Activated gamma-delta T cell treated with anti-CD3 and anti-CD28 coated beads, Interleukin-2, amount 50 U/mL, for 16 hours (primary cell): ENCODE results near the gene CNTNAP3B.
"Not testable (repeated sequence)": the region's sequence is repeated elsewhere in the genome, so short reads cannot be mapped to it uniquely, and the experiment has no call there.

Experiments used
- DNase-seq: peaks from one replicate; pipeline ENCODE4 v3.0.0-alpha.2; 2020; ENCODE audit warnings: low read depth

Gene CNTNAP3B

DNA sequence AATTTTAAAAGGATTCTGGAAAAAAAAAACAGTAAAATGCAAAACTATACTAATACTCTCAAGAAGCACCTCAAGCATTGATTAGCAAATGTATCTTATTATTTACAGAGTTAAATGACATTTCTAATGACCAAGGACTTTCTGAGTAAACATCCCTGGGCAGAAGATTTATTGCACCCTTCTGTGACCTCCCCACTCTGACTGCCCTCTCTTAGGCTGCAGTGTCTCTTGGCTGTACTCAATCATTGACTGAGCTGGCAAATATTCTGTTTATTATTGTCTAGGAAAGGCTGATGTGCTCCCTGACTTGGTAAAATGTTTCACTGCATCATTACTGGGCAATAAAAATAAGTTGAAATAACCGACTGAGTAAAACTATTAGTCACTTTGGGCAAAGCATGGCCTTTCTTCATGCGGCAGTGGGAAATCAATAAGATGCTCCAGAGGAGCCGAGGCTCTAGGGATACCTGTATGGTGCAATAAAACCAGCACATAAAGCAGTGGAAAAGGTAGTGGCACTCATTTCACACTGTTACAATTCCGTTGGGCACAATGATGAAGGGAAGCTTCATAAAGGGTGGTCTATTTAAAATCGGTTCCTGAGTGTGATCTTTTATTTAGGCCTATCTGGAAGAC is 151.1 kb downstream of the CNTNAP3B start:
- DNase-seq = not testable (repeated sequence)

DNA sequence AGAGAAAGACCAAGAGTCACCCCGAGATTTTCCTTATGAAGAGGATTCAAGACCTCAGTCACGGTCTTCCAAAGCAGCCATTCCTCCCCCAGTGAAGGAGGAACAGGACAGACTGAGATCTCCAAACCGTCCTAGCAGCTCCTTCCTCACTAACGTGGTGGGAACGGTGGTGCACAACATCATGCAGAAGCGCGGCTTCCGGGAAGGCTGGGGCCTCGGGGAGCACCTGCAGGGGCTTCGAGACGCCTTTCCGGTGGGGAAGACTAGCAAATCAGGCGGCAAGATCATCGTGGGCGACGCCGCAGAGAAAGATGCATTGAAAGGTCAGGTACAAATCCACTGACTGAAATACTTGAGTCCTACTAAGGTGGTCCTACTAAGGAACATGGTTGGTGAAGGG is 154.3 kb downstream of the CNTNAP3B start:
- DNase-seq = not testable (repeated sequence)

DNA sequence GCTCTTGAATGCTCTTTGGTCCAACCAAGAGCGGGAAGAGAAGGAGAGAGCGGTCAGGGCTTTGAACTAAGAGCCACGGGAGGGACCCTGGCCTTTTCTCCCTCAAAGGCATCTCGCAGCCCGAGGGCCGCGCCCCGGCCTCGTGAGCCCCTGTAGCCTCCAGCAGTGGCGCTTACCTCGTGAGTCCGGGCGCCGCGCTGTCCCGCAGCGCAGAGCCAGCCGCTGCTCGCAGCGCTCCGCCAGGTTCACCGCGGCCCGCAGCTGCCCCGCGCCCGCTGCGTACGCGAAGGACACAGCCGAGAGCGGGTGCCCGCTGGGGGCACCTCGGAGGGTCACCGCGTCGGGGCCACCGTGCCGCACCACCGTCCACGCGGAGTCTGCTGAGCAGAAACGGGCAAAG is 176.2 kb downstream of the CNTNAP3B start:
- DNase-seq = not testable (repeated sequence)

DNA sequence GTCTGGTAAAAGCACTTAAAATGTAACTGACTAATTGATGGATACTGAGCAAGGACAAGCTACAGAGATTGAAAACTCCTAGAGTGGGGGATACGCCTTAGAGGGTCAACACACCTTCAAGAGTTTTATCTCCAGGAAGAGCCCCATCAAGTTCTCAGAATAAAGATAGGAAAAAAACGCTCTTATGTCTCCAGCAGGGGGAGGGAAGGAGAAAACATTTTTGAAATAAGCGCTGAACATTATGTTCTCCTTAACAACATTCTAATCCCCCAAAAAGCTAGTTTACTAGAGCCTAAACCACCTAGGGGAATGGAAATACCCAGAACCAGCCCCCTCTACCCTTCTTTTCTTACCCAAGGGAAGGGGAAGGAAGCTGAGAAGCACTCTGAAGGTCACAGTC is 187.5 kb downstream of the CNTNAP3B start:
- DNase-seq = not testable (repeated sequence)

DNA sequence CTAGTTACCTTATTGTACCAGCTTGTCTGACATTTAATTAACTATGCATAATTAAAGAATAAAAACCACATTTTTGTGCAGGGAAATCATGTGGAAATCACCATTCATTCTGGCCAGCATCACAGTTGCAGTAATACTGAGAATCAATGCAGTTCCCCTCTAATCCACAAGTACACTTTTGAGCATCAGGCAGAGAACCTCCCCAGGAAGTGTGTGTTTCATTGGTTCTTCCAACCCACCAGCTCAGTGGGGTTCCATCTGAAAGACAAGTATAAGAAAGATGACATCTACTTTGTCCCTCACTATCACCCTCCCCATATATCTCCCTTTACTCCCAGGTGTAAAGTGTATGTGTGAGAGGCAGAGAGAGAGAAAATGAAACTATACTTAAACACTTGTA is 191.1 kb downstream of the CNTNAP3B start:
- DNase-seq = not testable (repeated sequence)

DNA sequence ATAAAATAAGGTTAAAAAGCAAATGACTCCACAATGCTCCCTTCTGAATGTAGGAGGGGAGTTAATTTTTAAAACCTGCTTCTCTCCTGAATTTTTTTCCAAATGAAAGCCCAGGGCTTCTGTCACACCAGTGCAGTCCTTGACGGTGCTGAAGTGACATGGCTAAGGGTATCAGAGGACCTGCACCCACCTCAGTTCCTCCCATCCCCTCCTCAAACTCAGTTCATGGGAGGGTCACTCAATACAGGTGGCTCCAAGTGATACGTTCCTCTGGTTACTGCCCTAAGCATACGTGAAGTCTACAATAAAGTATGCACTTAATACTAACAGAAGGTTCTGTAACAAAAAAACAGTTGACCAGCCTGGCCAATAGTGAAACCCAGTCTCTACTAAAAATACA is 193.5 kb downstream of the CNTNAP3B start:
- not testable (repeated sequence) for DNase-seq

DNA sequence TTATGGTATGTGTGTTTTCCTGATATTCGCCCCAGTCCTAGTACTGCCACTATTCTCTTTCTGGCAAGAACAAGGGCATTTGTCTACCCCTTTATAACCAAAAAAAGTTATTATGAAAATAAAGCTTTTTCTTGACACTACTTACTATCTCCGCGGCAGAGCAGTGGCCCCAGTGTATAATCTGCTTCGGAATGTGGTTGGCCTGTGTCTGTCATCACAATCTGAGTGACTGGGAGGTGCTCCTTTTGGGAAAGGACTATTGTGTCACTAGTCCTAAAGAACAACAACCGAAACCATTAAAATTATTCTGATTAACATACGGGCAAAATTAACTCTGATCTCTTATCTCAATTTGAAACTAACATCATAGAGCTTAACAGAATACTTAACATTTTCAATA is 200.1 kb downstream of the CNTNAP3B start:
- not testable (repeated sequence) for DNase-seq

DNA sequence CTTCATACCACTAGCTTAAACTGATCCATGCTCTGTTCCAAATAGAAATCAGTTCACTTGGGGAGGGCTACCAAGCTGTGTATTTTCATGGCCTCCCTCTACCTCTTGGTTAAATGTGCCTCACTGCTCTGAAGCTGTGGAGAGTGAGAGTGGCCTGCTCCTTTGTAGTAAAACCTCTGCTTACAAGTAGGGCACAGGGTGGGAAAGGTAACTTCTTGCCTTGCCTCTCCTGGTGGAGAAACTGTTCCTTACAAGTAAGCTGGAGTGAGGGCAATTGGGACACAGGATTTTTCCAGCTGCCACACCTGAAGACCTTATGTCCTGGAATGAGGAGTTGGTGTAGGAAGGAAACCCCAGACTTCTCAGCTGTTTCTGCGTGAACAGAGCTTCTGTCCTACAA is 211.9 kb downstream of the CNTNAP3B start:
- not testable (repeated sequence) for DNase-seq

DNA sequence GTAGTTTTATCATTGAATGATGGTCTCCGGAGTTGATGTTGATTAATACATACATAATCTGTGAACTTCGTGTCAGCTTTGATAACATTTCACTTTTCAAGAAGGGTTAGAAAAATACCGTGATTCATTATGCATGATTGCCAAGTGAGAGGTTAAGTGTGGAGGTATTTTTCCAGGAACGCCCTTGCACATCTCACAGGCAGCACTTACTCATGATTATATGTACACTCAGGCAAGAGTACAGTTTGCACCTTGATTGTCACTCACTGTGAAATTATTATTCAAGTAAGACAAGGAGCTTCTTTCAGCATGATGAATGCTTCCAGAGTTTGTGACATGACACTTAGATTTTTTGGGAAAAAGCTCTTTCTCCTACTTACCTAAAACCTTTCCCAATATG is 223.7 kb downstream of the CNTNAP3B start:
- DNase-seq = not testable (repeated sequence)

DNA sequence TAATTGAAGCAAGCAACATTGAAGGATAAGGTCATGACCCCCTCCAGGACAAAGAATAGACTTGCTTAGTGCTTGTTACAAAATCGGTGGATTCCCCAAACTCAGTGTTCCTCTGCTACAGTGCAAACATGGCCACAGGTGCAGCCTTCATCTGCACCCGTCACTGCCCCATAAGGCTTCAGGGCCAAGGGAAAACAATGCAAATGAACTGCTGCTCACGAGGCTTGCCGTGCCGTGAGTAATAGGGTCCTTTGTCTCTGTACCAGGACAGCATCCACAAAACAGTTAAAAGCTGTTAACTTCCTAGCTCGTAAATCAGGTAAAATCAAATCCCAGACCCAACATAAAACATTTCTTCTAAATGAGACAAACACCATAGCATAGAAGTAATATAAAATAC is 226.5 kb downstream of the CNTNAP3B start:
- not testable (repeated sequence) for DNase-seq

DNA sequence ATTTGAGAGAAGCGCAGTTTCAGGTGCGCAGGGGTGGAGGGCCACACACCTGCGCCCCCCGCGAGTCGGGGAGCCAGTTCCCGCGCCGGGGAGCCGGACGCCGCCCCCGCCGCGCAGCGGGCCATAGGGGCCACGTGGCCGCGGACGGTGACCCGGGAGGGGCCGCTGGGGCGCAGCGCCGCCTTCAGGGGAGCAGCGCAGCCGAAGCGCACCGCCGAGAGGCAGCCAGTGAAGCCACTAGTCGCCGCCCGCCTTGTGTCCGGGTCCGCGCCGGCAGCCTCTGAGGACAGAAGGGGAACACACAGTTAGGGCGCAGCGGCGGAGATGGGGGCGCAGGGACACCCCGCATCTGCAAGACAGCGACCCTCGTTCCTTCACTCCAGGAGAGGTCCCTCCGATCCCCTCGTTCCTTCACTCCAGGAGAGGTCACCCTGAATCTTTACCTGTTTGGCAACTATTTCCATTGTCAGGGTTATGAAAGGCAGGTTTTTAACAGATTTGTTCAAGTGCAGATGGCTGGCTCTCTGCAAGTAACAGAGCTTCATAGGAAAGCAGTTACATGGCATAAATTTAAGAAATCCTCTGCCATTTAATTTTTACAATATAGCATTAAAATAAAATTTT is 230.4 kb downstream of the CNTNAP3B start:
- not testable (repeated sequence) for DNase-seq

DNA sequence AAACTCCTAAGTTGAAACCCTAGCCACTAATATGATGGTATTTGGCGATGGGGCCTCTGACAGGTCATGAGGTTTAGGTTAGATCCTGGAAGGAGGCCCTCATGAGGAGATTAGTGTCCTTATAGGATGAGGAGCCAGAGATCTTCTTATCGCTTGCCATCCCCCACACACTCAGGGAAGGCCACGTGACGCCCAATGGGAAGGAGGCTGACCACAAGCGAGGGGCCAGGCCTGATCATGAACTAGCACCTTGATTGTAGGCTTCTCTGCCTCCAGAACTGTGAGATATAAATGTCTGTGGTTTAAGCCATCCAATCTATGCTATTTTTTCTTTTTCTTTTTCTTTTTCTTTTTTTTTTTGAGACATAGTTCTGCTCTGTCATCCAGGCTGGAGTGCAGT is 254.7 kb downstream of the CNTNAP3B start:
- not testable (repeated sequence) for DNase-seq

DNA sequence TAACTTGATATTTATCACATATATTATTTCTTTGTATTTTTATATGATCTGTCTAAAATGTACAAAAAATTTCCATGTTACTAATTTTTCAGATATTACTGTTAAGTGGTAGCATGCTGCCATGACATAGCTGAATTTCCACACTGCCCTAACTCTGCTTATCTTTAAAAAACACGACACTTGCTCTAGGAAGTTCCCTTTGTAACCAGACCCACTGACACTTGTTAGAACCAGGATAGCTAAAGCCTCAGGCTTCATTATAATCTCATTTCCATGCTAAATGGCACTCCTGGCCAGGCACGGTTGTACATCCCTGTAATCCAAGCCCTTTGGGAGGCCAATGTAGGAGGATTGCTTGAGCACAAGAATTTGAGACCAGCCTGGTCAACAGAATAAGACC is 273.8 kb downstream of the CNTNAP3B start:
- DNase-seq = not testable (repeated sequence)

DNA sequence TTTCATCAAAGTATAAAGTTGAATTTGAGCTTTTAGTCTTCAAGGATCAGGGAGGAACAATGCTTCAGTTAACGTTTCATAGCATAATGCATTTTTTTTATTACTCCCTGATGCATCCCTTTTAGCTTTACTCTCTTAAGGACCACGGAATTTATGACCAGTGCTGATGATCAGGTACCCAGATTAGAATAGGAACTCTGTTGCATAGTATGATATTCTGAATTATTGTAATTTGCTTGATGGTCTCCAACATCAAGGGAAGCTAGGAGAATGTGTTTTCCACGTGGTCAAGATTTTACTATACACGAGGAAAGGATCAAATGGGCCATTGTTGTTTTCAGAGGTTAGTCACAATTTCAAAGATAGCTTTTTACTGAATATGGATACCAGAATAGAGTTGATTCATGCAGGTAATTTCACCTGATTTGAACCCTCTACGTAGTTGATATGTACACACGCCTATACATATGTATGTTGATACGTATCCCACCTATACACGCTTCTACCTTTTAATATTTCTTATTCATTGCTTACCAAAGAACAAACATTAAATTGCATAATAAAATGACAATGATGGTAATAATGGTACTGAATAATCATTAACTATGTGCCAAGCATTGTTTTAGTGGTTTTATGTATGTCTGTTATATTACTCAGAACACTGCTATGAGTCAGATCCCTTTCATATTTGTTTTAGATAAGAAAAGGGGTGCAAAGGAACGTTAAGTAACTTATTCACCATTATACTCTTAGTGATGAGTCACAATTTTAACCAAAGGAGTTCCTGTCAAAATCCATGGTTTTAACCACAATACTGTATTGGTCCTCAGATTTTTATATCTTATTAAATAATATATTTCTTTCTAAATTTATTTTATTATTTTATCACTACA is 277.1 kb downstream of the CNTNAP3B start:
- DNase-seq = not testable (repeated sequence)

DNA sequence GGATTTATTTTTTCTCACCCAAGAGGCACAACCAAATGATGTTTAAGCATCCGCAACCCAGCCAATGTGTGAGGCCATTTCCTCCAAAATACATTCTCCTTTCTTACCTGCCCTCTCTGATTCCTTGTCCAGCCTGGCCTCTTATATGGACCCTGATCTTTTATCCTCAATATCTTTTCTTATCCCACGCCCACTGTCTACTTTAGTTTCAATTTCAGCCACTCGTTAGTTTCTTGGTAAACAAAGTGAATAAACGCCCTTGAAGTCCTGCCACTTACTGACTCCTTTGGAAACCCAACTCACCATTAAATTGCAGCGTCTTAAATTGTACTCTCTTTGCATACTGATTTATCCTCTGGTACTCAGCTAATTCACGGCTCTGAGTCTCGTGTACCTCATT is 281.4 kb downstream of the CNTNAP3B start:
- not testable (repeated sequence) for DNase-seq
